OCI-LY3 (cell line): ENCODE measurements around the gene IFNA1.

Experiments used
- EZH2phosphoT487 ChIP-seq: fragments of 200-600 bp; shearing (Covaris generic); IDR thresholded peaks from 2 replicates; pipeline ENCODE4 v1.6.1; 2018; ENCODE audit warnings: antibody characterized with exemption, mixed run types, low read depth
- TF ChIP-seq, protein P1 (sequence below): fragments of 200-600, 300-600 bp; sonication (generic); IDR thresholded peaks from 2 replicates; pipeline ENCODE4 v1.5.1; 2014; ENCODE audit warnings: antibody characterized with exemption, low read length, low read depth

- TF ChIP-seq, protein P1, sequence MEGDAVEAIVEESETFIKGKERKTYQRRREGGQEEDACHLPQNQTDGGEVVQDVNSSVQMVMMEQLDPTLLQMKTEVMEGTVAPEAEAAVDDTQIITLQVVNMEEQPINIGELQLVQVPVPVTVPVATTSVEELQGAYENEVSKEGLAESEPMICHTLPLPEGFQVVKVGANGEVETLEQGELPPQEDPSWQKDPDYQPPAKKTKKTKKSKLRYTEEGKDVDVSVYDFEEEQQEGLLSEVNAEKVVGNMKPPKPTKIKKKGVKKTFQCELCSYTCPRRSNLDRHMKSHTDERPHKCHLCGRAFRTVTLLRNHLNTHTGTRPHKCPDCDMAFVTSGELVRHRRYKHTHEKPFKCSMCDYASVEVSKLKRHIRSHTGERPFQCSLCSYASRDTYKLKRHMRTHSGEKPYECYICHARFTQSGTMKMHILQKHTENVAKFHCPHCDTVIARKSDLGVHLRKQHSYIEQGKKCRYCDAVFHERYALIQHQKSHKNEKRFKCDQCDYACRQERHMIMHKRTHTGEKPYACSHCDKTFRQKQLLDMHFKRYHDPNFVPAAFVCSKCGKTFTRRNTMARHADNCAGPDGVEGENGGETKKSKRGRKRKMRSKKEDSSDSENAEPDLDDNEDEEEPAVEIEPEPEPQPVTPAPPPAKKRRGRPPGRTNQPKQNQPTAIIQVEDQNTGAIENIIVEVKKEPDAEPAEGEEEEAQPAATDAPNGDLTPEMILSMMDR: no peak
- no peak for TF ChIP-seq EZH2phosphoT487
Measured at GRCh38 chr9:21454149-21454548, 13.9 kb downstream of the IFNA1 start.
